Fibroblast of villous mesenchyme (primary cell): ENCODE measurements around the gene SCARB1. TPM values are rescaled to one million over a fixed set of nuclear protein-coding genes. Genes with fewer than 3 reads are reported as not detected.

Experiments
- DNase-seq: peaks from one replicate; pipeline ENCODE4 v3.0.0-alpha.2; 2010; ENCODE audit warnings: low read depth
- H3K4me3 ChIP-seq: 2 replicates; pipeline ENCODE4 v1.5.1; 2011; ENCODE audit warnings: low read depth, mild to moderate bottlenecking, low read length
- CTCF ChIP-seq: IDR thresholded peaks from 2 replicates; pipeline ENCODE4 v1.5.1; 2012; ENCODE audit warnings: low read depth, mild to moderate bottlenecking, low read length; ENCODE audit not compliant: insufficient read depth
- total RNA-seq: library from RNA; depleted of rRNA; stranded (reverse); fragments of >200 nt; gene quantifications from 2 replicates; pipeline ENCODE4 v1.2.3, GENCODE V29; 2012

SCARB1 gene
- total RNA-seq, 1 donor, result 28.5 TPM

GRCh38 chr12:124866883-124867400, 3.3 kb upstream of the SCARB1 start:
- no peak for DNase-seq
- no peak overlapping the region for H3K4me3 ChIP-seq
- TF ChIP-seq CTCF, result no peak

- DNase-seq, result no peak
- no peak overlapping the region for H3K4me3 ChIP-seq
- TF ChIP-seq CTCF, result no peak
These were observed 2.7 kb upstream of the SCARB1 start for GRCh38 chr12:124866195-124866882.

- TF ChIP-seq CTCF, result no peak
- DNase-seq, result no peak
These were observed 2.1 kb upstream of the SCARB1 start for GRCh38 chr12:124865728-124866127.

GRCh38 chr12:124864326-124864752, 675 bp upstream of the SCARB1 start:
- H3K4me3 ChIP-seq, result no peak overlapping the region
- TF ChIP-seq CTCF, result no peak
- DNase-seq, result no peak

More at GRCh38 chr12:124865728-124866127, 2.1 kb upstream of the SCARB1 start:
- H3K4me3 ChIP-seq, result no peak overlapping the region

- peak overlapping the region; percentile 69 for H3K4me3 ChIP-seq
- no peak for TF ChIP-seq CTCF
- peak; percentile 37 for DNase-seq
These were observed 772 bp downstream of the SCARB1 start for GRCh38 chr12:124862768-124863415.

GRCh38 chr12:124861898-124862676, 1.6 kb downstream of the SCARB1 start:
- no peak for TF ChIP-seq CTCF

More at GRCh38 chr12:124861898-124862676, 1.6 kb downstream of the SCARB1 start:
- peak overlapping the region; percentile 69 for H3K4me3 ChIP-seq
- no peak for DNase-seq
